ENCODE measurements around the gene ATXN3L.

Gene ATXN3L

DNA sequence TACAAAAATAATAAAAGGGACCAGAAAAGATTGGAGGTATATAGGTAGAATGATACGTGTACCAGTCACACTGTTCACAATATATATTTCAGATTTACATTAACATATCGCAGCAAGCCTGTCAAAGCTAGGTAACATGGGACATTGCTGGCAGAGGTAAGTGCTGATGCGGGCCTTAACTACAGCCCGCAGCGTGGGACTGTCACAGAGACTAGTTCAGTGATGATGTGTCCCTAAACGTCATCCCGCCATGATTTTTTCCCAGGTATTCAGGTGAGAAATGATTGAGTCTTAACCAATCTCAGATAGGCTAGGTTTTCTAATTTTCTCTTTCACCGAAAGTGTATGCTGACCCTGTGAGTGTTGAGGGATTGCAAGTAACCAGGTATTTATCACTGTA, 7.8 kb upstream of the ATXN3L start:
- H3K23ac ChIP-seq (ENCODE audit: low read length), result no peak overlapping the region
- no peak overlapping the region for H3K9ac ChIP-seq (ENCODE audit: low read length)
- H3K4me1 ChIP-seq (ENCODE audit: control insufficient read depth, low read depth, low read length), result no peaks in the 10 kb centered on the region
- no peak overlapping the region for H3K56ac ChIP-seq (ENCODE audit: low read length)
- H3K36me3 ChIP-seq (ENCODE audit: control insufficient read depth, insufficient read depth, low read length), result no peaks in the 10 kb centered on the region
- H4K8ac ChIP-seq (ENCODE audit: low read depth, low read length), result no peak overlapping the region
- no peak overlapping the region for H2BK15ac ChIP-seq (replicated peaks; ENCODE audit: low read depth)
- no peak overlapping the region for H2BK120ac ChIP-seq (ENCODE audit: low read depth, low read length)
- no peaks in the 10 kb centered on the region for H3K79me2 ChIP-seq (ENCODE audit: control insufficient read depth, insufficient read depth, low read length)
- WGBS (ENCODE audit: extremely low coverage, insufficient coverage, low lambda C conversion rate), result no CpG with 5 or more reads among the region's 8 CpGs
- no peak overlapping the region for H2BK5ac ChIP-seq (ENCODE audit: low read length)
- no peak overlapping the region for H4K5ac ChIP-seq (ENCODE audit: low read length)
- no peaks in the 10 kb centered on the region for H3K27me3 ChIP-seq (ENCODE audit: insufficient read depth, low read length, poor library complexity)
- no peak overlapping the region for H3K4ac ChIP-seq (ENCODE audit: low read depth, low read length)
- H3K4me3 ChIP-seq (ENCODE audit: low read length), result no peak overlapping the region
- no peak overlapping the region for H3K4me2 ChIP-seq (ENCODE audit: low read length)
- H3K27ac ChIP-seq (ENCODE audit: low read depth, low read length), result no peak overlapping the region
- no peak for DNase-seq
- H2AK5ac ChIP-seq (ENCODE audit: low read length), result no peak overlapping the region
- no peak overlapping the region for H3K18ac ChIP-seq (ENCODE audit: low read length)
- H3K79me1 ChIP-seq (ENCODE audit: low read length), result no peaks in the 10 kb centered on the region

DNA sequence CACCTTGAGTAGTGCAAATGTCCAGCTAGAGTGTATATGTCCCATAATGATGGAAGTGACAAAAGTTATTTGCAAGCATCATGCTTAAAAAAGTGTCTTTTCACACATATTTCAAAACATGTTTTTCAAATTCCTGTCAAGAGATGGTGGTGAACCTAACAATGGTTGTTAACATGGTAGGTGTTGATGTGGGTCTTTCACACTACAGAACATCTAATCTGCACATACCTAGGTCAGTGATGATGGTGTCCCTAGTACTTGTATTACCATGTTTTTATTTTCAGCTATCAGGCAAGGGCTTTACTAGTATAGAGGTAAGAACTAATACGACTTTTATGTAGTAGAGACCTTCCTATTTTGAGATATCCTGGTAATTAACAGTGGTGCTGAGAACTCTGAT, 3.4 kb upstream of the ATXN3L start:
- H3K79me2 ChIP-seq (ENCODE audit: control insufficient read depth, insufficient read depth, low read length), result no peaks in the 10 kb centered on the region
- H4K8ac ChIP-seq (ENCODE audit: low read depth, low read length), result no peak overlapping the region
- H2BK120ac ChIP-seq (ENCODE audit: low read depth, low read length), result no peak overlapping the region
- H3K23ac ChIP-seq (ENCODE audit: low read length), result no peak overlapping the region
- no peaks in the 10 kb centered on the region for H3K36me3 ChIP-seq (ENCODE audit: control insufficient read depth, insufficient read depth, low read length)
- no peak overlapping the region for H3K4ac ChIP-seq (ENCODE audit: low read depth, low read length)
- H2BK15ac ChIP-seq (replicated peaks; ENCODE audit: low read depth), result no peak overlapping the region
- H3K9ac ChIP-seq (ENCODE audit: low read length), result no peak overlapping the region
- H3K27me3 ChIP-seq (ENCODE audit: insufficient read depth, low read length, poor library complexity), result no peaks in the 10 kb centered on the region
- no peak overlapping the region for H3K4me3 ChIP-seq (ENCODE audit: low read length)
- H3K79me1 ChIP-seq (ENCODE audit: low read length), result no peaks in the 10 kb centered on the region
- no peak overlapping the region for H2AK5ac ChIP-seq (ENCODE audit: low read length)
- no CpG with 5 or more reads among the region's 1 CpG for WGBS (ENCODE audit: extremely low coverage, insufficient coverage, low lambda C conversion rate)
- H3K4me2 ChIP-seq (ENCODE audit: low read length), result no peak overlapping the region
- H3K4me1 ChIP-seq (ENCODE audit: control insufficient read depth, low read depth, low read length), result no peaks in the 10 kb centered on the region
- H4K5ac ChIP-seq (ENCODE audit: low read length), result no peak overlapping the region
- H3K18ac ChIP-seq (ENCODE audit: low read length), result no peak overlapping the region
- no peak overlapping the region for H3K27ac ChIP-seq (ENCODE audit: low read depth, low read length)
- H2BK5ac ChIP-seq (ENCODE audit: low read length), result no peak overlapping the region
- H3K56ac ChIP-seq (ENCODE audit: low read length), result no peak overlapping the region
- DNase-seq, result no peak

GRCh38 chrX:13317366-13317765, 2.5 kb downstream of the ATXN3L start:
- H4K8ac ChIP-seq (ENCODE audit: low read depth, low read length), result no peak overlapping the region

GRCh38 chrX:13311560-13311959, 8.3 kb downstream of the ATXN3L start:
- H2BK5ac ChIP-seq (ENCODE audit: low read length), result no peak overlapping the region
- H3K18ac ChIP-seq (ENCODE audit: low read length), result no peak overlapping the region
- no peak overlapping the region for H3K27ac ChIP-seq (ENCODE audit: low read depth, low read length)
- no peak overlapping the region for H3K23ac ChIP-seq (ENCODE audit: low read length)
- no peak overlapping the region for H3K4me3 ChIP-seq (ENCODE audit: low read length)
- no peak overlapping the region for H3K4ac ChIP-seq (ENCODE audit: low read depth, low read length)
- no peaks in the 10 kb centered on the region for H3K4me1 ChIP-seq (ENCODE audit: control insufficient read depth, low read depth, low read length)
- no peak for DNase-seq
- no peak overlapping the region for H2BK15ac ChIP-seq (replicated peaks; ENCODE audit: low read depth)
- H4K5ac ChIP-seq (ENCODE audit: low read length), result no peak overlapping the region
- no peak overlapping the region for H3K4me2 ChIP-seq (ENCODE audit: low read length)
- no peaks in the 10 kb centered on the region for H3K27me3 ChIP-seq (ENCODE audit: insufficient read depth, low read length, poor library complexity)
- H3K79me2 ChIP-seq (ENCODE audit: control insufficient read depth, insufficient read depth, low read length), result no peaks in the 10 kb centered on the region
- H3K9ac ChIP-seq (ENCODE audit: low read length), result no peak overlapping the region
- H3K56ac ChIP-seq (ENCODE audit: low read length), result no peak overlapping the region
- no CpG with 5 or more reads among the region's 6 CpGs for WGBS (ENCODE audit: extremely low coverage, insufficient coverage, low lambda C conversion rate)
- no peaks in the 10 kb centered on the region for H3K79me1 ChIP-seq (ENCODE audit: low read length)
- no peak overlapping the region for H2BK120ac ChIP-seq (ENCODE audit: low read depth, low read length)
- H2AK5ac ChIP-seq (ENCODE audit: low read length), result no peak overlapping the region
- no peaks in the 10 kb centered on the region for H3K36me3 ChIP-seq (ENCODE audit: control insufficient read depth, insufficient read depth, low read length)
- no peak overlapping the region for H4K8ac ChIP-seq (ENCODE audit: low read depth, low read length)

More at GRCh38 chrX:13317366-13317765, 2.5 kb downstream of the ATXN3L start:
- Histone ChIP-seq H3K79me1 (ENCODE audit: low read length) (no peaks in the 10 kb centered on the region), H3K4me3 (ENCODE audit: low read length) (no peak overlapping the region), H3K27ac (ENCODE audit: low read depth, low read length) (no peak overlapping the region), H2AK5ac (ENCODE audit: low read length) (no peak overlapping the region), H3K9ac (ENCODE audit: low read length) (no peak overlapping the region), H3K27me3 (ENCODE audit: insufficient read depth, low read length, poor library complexity) (no peaks in the 10 kb centered on the region), H2BK15ac (replicated peaks; ENCODE audit: low read depth) (no peak overlapping the region), H2BK120ac (ENCODE audit: low read depth, low read length) (no peak overlapping the region), H2BK5ac (ENCODE audit: low read length) (no peak overlapping the region), H3K4me1 (ENCODE audit: control insufficient read depth, low read depth, low read length) (no peaks in the 10 kb centered on the region), H3K36me3 (ENCODE audit: control insufficient read depth, insufficient read depth, low read length) (no peaks in the 10 kb centered on the region), H3K18ac (ENCODE audit: low read length) (no peak overlapping the region), H3K23ac (ENCODE audit: low read length) (no peak overlapping the region), H3K4ac (ENCODE audit: low read depth, low read length) (no peak overlapping the region), H3K56ac (ENCODE audit: low read length) (no peak overlapping the region), H3K79me2 (ENCODE audit: control insufficient read depth, insufficient read depth, low read length) (no peaks in the 10 kb centered on the region), H4K5ac (ENCODE audit: low read length) (no peak overlapping the region), H3K4me2 (ENCODE audit: low read length) (no peak overlapping the region)
- no CpG with 5 or more reads among the region's 6 CpGs for WGBS (ENCODE audit: extremely low coverage, insufficient coverage, low lambda C conversion rate)
- no peak for DNase-seq

GRCh38 chrX:13309631-13310030, 10.2 kb downstream of the ATXN3L start:
- Histone ChIP-seq H3K56ac (ENCODE audit: low read length) (no peak overlapping the region), H3K36me3 (ENCODE audit: control insufficient read depth, insufficient read depth, low read length) (no peaks in the 10 kb centered on the region), H3K79me2 (ENCODE audit: control insufficient read depth, insufficient read depth, low read length) (no peaks in the 10 kb centered on the region), H3K23ac (ENCODE audit: low read length) (no peak overlapping the region), H4K8ac (ENCODE audit: low read depth, low read length) (no peak overlapping the region), H4K5ac (ENCODE audit: low read length) (no peak overlapping the region), H3K4me3 (ENCODE audit: low read length) (no peak overlapping the region), H2BK15ac (replicated peaks; ENCODE audit: low read depth) (no peak overlapping the region), H3K4me2 (ENCODE audit: low read length) (no peak overlapping the region), H3K18ac (ENCODE audit: low read length) (no peak overlapping the region), H3K79me1 (ENCODE audit: low read length) (no peaks in the 10 kb centered on the region), H3K27ac (ENCODE audit: low read depth, low read length) (no peak overlapping the region), H2BK120ac (ENCODE audit: low read depth, low read length) (no peak overlapping the region), H2BK5ac (ENCODE audit: low read length) (no peak overlapping the region), H2AK5ac (ENCODE audit: low read length) (no peak overlapping the region), H3K4me1 (ENCODE audit: control insufficient read depth, low read depth, low read length) (no peaks in the 10 kb centered on the region), H3K27me3 (ENCODE audit: insufficient read depth, low read length, poor library complexity) (no peaks in the 10 kb centered on the region), H3K4ac (ENCODE audit: low read depth, low read length) (no peak overlapping the region), H3K9ac (ENCODE audit: low read length) (no peak overlapping the region)
- WGBS (ENCODE audit: extremely low coverage, insufficient coverage, low lambda C conversion rate), result no CpG with 5 or more reads among the region's 3 CpGs
- no peak for DNase-seq

DNA sequence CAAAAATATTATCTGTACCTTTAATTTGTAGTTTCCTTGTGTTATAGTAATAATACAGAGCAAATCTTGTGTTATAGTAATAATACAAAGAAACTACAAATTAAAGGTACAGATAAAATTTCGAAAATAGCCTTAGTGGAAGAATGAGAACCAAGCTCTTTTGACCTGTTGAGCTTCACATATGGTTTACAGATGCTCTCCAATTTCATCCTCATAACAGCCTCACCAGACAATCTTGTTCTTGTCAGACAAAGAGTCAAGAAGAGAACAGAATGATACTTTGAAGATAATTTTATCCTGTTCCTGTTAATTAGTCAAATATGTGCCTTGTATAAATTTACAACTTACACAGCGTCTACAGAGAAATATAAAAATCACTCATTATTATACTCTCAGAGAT, 12.8 kb downstream of the ATXN3L start:
- WGBS (ENCODE audit: extremely low coverage, insufficient coverage, low lambda C conversion rate), result no CpG with 5 or more reads among the region's 2 CpGs
- no peaks in the 10 kb centered on the region for H3K4me1 ChIP-seq (ENCODE audit: control insufficient read depth, low read depth, low read length)
- H2BK5ac ChIP-seq (ENCODE audit: low read length), result no peak overlapping the region
- H3K27ac ChIP-seq (ENCODE audit: low read depth, low read length), result no peak overlapping the region
- no peak overlapping the region for H2BK15ac ChIP-seq (replicated peaks; ENCODE audit: low read depth)
- H3K4me2 ChIP-seq (ENCODE audit: low read length), result no peak overlapping the region
- H3K18ac ChIP-seq (ENCODE audit: low read length), result no peak overlapping the region
- H4K8ac ChIP-seq (ENCODE audit: low read depth, low read length), result no peak overlapping the region
- no peak overlapping the region for H3K56ac ChIP-seq (ENCODE audit: low read length)
- H3K9ac ChIP-seq (ENCODE audit: low read length), result no peak overlapping the region
- no peak overlapping the region for H3K4me3 ChIP-seq (ENCODE audit: low read length)
- no peak overlapping the region for H4K5ac ChIP-seq (ENCODE audit: low read length)
- no peaks in the 10 kb centered on the region for H3K79me2 ChIP-seq (ENCODE audit: control insufficient read depth, insufficient read depth, low read length)
- H2AK5ac ChIP-seq (ENCODE audit: low read length), result no peak overlapping the region
- no peaks in the 10 kb centered on the region for H3K36me3 ChIP-seq (ENCODE audit: control insufficient read depth, insufficient read depth, low read length)
- no peaks in the 10 kb centered on the region for H3K79me1 ChIP-seq (ENCODE audit: low read length)
- no peak overlapping the region for H3K23ac ChIP-seq (ENCODE audit: low read length)
- H3K27me3 ChIP-seq (ENCODE audit: insufficient read depth, low read length, poor library complexity), result no peaks in the 10 kb centered on the region
- no peak for DNase-seq
- H2BK120ac ChIP-seq (ENCODE audit: low read depth, low read length), result no peak overlapping the region
- no peak overlapping the region for H3K4ac ChIP-seq (ENCODE audit: low read depth, low read length)
